HG03469 (cell line): ENCODE data around the gene KDM2A.

ENCODE experiments used
- ATAC-seq: cut with Tn5 transposase; IDR thresholded peaks from one replicate; pipeline ENCODE4 v1.9.1; 2021; ENCODE audit warnings: mild to moderate bottlenecking, moderate library complexity, moderate number of reproducible peaks; ENCODE audit not compliant: unreplicated experiment

The KDM2A gene

DNA sequence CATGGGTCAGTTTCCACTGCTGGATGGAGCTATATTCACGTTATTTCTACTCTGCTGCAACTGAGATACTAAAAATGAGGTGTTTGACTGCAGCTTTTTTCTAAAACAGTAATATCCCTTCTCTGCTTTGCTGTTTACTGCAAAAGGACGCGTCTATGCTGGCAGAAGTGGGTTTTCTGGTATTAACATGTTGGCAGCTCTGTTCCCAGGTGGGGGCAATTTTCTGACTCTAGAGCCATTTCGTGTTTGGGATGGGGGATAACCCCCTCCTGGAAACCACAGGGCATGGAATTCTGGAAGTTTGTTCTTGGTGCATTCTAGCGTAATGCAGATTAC is 152.1 kb downstream of the KDM2A start:
- ATAC-seq: no peak

DNA sequence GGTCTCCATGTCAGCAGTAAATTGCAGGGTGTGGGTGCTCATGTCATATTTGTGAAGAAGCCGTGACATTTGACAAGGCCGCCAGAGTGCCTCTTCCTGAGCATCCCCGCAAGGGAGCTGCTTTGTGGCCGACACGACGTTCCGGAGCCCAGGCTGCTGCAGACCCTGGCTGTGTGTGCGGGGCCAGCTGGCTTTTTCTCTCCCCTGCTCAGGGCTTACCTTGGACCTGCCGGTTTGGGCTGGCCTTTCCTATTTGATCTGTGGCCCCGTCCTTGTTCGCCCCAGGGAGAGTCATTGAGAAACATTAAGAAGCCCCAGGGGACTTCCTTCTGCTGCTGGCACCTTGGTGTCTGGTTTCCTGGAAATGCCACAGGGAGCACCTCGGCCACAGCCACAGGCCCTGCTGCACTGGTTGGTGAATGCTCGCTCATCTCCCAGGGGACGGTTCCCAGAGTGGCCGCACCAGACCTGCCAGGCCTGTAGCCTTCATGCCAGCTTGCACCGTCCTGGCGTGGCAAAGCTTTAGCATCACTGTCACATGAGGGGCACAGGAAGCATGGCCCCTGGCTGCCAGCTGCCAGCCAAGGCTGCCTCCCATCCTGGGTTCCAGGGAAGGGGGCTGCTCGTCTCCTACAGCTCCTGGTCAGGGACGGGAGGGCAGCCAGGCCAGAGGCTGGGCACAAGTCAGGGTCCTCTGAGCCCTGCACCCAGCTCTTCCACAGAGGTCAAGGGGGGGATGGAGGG is 152.7 kb downstream of the KDM2A start:
- no peak for ATAC-seq

GRCh38 chr11:67272327-67273259 is 153.5 kb downstream of the KDM2A start:
- ATAC-seq: no peak

DNA sequence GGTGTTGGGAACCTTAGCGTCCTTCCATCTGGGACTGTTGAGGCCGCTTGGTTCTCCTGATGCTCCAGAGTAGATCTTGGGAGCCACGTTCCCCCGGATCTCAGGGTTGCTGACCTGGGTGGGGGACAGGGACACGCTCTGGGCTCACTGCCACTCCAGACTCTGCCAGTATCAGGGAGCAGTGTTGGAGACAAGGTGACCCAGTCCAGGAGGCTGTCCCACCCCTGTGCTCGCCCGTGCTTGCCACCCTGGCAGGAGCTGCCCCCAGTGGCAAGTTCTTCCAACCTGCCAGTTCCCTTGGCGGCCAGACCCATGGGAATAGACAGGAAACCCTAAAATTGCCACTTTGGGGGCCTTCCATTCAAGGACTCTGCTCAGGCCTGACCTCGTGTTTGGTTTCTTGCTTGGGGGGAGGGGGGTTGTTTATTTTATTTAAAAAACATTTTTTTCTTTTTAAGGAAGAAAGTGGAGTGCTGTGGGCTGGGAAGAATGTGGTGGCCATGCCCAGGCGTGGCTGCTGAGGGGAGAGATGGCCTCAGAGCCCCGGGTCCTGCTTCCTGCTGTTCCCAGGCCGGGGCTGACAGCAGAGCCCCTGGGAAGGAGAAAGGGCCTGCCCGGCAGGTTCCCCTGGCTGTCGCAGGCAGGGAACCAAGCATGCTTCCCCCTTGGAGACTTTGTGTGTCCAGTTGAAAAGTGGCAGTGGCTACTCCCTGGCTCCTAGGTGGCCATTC is 154.4 kb downstream of the KDM2A start:
- ATAC-seq: no peak

GRCh38 chr11:67274768-67275605 is 155.9 kb downstream of the KDM2A start:
- no peak for ATAC-seq

GRCh38 chr11:67275606-67276409 is 156.7 kb downstream of the KDM2A start:
- ATAC-seq: no peak

- no peak for ATAC-seq
Observed at GRCh38 chr11:67276781-67277230, 157.7 kb downstream of the KDM2A start.

DNA sequence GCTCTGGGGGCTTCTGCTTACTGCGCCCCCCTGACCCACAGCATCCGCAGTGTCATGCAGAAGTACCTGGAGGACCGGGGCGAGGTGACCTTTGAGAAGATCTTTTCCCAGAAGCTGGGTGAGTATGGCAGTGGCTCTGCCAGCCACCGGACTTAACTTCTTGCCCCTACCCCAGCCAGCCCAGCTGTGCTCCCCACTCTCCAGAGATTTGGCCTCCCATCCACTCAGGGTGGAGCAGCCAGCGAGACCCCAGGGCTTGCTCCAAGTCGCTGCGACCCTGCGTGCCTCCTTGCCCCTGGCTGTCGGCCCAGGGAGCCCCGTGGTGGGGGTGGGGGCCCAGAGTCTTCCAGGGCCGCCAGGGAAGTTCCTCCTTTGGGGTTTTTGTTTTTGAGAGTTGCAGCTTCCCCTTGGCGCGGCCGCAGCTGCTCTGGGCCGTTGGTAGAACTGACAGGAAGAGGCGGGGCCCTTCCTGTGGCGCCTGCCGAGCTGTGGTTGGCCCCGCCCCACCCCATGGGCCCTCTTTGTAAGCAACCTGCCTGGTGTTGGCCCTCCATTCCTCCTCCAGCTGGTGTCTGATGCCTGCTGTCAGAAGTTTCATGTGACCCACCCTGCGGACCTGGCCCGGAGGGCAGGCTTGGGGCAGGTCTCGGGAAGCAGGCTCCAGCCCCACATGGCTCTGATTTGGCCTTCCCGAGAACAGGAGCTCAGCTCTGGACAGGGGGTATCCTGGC is 158.3 kb downstream of the KDM2A start:
- ATAC-seq: peak; percentile 38

DNA sequence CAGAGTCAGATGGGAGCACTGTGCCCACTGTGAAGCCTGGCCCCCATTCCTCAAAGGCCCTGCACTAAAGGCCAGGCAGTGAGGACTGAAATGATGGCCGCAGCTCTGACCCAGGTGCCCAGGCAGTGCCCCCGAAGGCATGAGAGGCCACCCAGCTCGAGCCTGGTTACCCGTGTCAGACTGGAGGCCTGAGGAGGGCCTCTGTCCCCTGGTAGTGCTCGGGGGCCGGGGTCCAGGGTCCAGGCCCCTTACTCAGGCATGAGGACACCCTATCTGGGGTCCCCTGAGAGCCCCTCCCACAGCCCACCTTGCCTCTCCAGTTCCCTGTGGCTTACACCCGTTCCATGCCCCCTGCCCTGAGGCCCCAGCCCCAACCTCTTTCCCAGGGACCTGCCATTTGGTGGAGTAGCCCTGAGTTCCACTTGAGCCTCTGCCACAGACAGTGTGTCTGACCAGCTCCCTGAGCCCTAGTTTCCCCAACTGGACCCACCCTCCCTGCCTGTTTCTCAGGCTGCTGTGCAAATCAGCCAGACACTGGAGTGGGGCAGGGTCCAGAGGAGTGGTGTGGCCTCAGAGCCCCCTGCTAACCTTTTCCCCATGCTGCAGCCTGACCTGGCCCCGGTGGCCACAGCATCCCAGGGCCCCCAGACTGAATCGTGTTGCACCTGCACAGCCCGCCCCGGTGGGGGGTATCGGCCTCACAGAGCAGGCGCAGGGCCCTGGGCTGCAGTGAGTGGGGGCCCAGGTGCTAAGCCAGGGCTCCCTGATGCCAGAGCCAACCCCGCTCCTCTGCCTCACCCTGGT is 159.3 kb downstream of the KDM2A start:
- ATAC-seq: no peak

GRCh38 chr11:67278939-67279588 is 160.0 kb downstream of the KDM2A start:
- no peak for ATAC-seq

DNA sequence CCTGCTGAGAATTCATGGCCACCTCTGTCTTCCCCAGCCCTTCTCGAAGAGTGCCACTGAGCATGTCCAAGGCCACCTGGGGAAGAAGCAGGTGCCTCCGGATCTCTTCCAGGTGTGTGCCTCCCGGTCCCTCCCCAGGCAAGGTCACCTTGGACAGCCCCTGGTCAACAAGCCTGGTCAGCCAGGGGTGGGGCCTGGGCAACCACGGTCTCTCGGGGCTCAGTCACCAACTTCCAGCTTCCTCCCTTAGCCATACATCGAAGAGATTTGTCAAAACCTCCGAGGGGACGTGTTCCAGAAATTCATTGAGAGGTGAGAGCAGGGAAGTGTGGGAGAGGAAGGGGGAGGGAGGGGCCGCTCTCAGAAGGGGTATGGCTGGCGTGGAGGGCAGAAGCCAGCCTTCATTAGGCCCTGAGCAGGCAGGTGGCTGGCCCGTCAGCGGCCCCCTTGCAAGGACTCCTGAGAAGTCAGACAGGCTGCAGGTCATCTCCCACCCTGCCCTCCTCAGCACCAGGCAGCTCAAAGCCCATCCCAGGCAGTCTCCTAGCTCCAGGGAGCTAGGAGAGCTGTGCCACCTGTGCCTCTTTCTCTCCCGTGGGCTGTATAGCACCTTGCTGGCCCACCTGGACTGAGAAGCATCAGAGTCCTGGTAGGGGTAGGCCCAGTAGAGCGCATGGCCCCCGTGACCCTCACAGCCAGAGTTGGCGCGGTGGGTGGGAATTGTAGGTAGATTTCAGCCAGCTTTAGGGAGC is 160.7 kb downstream of the KDM2A start:
- ATAC-seq: no peak

GRCh38 chr11:67280341-67280787 is 161.3 kb downstream of the KDM2A start:
- ATAC-seq: no peak

DNA sequence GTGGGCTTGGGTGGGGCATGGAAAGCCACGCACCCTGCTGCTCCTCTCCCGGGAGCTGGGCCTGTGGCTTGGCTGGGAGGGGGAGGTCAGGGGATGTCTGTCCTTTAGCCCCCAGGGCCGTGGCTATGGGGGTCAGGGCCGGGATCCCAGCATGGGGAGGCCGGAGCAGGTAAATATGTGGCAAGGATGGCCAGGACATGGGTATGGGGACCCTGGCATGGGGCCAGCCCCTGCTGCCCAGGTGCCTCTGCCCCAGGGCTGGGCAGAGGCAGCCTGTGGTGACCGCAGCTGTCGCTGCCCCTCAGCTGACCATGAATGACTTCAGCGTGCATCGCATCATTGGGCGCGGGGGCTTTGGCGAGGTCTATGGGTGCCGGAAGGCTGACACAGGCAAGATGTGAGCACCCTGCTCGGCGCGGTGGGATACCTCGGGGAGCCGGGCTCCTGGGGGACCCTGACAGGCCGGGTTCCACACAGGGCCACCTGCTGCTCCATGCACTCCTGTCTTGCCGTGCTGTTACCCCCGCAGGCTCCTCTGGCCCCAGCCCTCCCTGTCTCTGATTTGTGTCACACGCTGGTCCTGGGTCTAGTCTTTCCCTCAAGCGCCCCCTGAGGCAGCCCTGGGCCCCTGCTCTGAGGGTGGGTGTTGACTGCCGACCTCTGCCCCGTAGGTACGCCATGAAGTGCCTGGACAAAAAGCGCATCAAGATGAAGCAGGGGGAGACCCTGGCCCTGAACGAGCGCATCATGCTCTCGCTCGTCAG is 161.9 kb downstream of the KDM2A start:
- ATAC-seq: no peak

GRCh38 chr11:67281552-67282150 is 162.6 kb downstream of the KDM2A start:
- ATAC-seq: no peak

DNA sequence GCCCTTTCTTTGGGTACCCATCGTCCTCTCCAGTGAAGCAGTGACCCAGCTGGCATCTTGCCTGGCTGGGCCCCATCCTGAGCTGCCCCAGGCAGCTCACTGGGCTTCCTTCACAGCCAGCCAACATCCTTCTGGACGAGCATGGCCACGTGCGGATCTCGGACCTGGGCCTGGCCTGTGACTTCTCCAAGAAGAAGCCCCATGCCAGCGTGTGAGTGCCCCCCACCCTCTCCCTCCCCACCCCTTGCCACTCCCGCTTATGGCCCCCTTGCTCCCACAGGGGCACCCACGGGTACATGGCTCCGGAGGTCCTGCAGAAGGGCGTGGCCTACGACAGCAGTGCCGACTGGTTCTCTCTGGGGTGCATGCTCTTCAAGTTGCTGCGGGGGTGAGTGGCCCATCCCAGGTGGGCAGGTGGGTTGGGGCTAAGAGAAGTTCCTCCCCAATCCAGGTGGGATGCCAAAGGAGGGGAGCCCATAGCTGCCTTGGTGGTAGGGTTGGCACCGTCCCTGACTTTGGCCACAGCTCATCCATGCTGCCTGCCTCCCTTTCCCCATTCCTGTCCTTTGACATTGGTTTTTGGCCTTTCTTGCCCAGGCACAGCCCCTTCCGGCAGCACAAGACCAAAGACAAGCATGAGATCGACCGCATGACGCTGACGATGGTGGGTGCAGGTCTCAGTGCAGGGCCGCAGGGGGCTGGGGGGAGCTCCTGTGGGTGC is 163.3 kb downstream of the KDM2A start:
- no peak for ATAC-seq
